H1 (cell line): ENCODE data around the gene UTP15. TPM values are rescaled to one million over a fixed set of nuclear protein-coding genes. Genes with fewer than 3 reads are reported as not detected.

Experiments used
- CTCF ChIA-PET: fragments of 300-600 bp; sonication (Branson Sonifier 250); formaldehyde crosslinking; loops from one replicate; lab custom pipeline; 2021; ENCODE audit not compliant: partially characterized antibody; lab: Charles Lee
- POLR2A ChIA-PET: fragments of 300-600 bp; sonication (Branson Sonifier 250); formaldehyde crosslinking; loops from one replicate; lab custom pipeline; 2021; ENCODE audit warnings: inconsistent platforms; ENCODE audit not compliant: partially characterized antibody; lab: Charles Lee
- DNase-seq, 2 experiments: peaks; one replicate each; pipeline versions ENCODE4 v3.0.0 to v3.0.0-alpha.2; 2010 to 2022; ENCODE audit warnings: low spot score in 2 of 2, low read depth in 1 of 2, mixed read lengths in 1 of 2
- FAIRE-seq: peaks from 2 replicates; lab custom pipeline; 2011; peaks lifted over from hg19 to GRCh38; lab: Jason Lieb, UNC
- H2AFZ ChIP-seq: 2 replicates; pipeline ENCODE4 v1.8.1; 2012; ENCODE audit warnings: low read length, inconsistent platforms
- H2AK5ac ChIP-seq: 2 replicates; pipeline ENCODE4 v1.6.1; 2013; ENCODE audit warnings: low read depth, low read length
- H2BK120ac ChIP-seq: replicated peaks from 2 replicates; pipeline ENCODE3; 2013; ENCODE audit warnings: low read depth, low read length, inconsistent platforms
- H2BK12ac ChIP-seq: 2 replicates; pipeline ENCODE4 v1.6.1; 2013; ENCODE audit warnings: low read depth, low read length
- H2BK15ac ChIP-seq: 2 replicates; pipeline ENCODE4 v1.6.1; 2013; ENCODE audit warnings: low read length
- H2BK20ac ChIP-seq: 2 replicates; pipeline ENCODE4 v1.6.1; 2013; ENCODE audit warnings: low read length
- H2BK5ac ChIP-seq: 2 replicates; pipeline ENCODE4 v1.6.1; 2013; ENCODE audit warnings: low read depth, low read length
- H3K14ac ChIP-seq: 2 replicates; pipeline ENCODE4 v1.6.1; 2013; ENCODE audit warnings: inconsistent platforms; ENCODE audit not compliant: insufficient read length
- H3K18ac ChIP-seq: 2 replicates; pipeline ENCODE4 v1.6.1; 2013; ENCODE audit warnings: low read length; ENCODE audit errors: extremely low read depth
- H3K23ac ChIP-seq: 2 replicates; pipeline ENCODE4 v1.6.1; 2013; ENCODE audit warnings: inconsistent platforms; ENCODE audit not compliant: insufficient read length
- H3K23me2 ChIP-seq: 2 replicates; pipeline ENCODE4 v1.6.1; 2013; ENCODE audit warnings: low read depth, low read length
- H3K27ac ChIP-seq: 2 replicates; pipeline ENCODE4 v1.6.1; 2011; ENCODE audit warnings: low read depth, low read length, inconsistent platforms
- H3K27me3 ChIP-seq, 4 experiments: replicated peaks in 1 of 4; 1 replicate in 1 of 4; 2 replicates in 3 of 4; pipeline versions ENCODE4 v1.6.1 to v1.8.1; 2011 to 2013; ENCODE audit warnings: low read length in 3 of 4, mild to moderate bottlenecking in 3 of 4, inconsistent platforms in 2 of 4, mixed read lengths in 2 of 4, moderate library complexity in 1 of 4; ENCODE audit not compliant: control insufficient read depth in 3 of 4, insufficient read depth in 3 of 4; ENCODE audit errors: extremely low read depth in 1 of 4
- H3K36me3 ChIP-seq, 4 experiments: 2 replicates each; pipeline versions ENCODE4 v1.6.1 to v1.8.1; 2011 to 2013; ENCODE audit warnings: mild to moderate bottlenecking in 4 of 4, low read length in 3 of 4, moderate library complexity in 2 of 4, control low read depth in 1 of 4, inconsistent platforms in 1 of 4; ENCODE audit not compliant: insufficient read depth in 4 of 4, control insufficient read depth in 2 of 4
- H3K4ac ChIP-seq: replicated peaks from 2 replicates; pipeline ENCODE3; 2013; ENCODE audit warnings: low read length, low read depth, mixed read lengths, inconsistent platforms; ENCODE audit not compliant: insufficient read length
- H3K4me1 ChIP-seq, 4 experiments: replicated peaks in 1 of 4; 1 replicate in 1 of 4; 2 replicates in 3 of 4; pipeline versions ENCODE4 v1.6.1 to v1.8.1; 2011 to 2013; ENCODE audit warnings: low read length in 3 of 4, inconsistent platforms in 2 of 4, mixed read lengths in 1 of 4; ENCODE audit not compliant: insufficient read depth in 4 of 4, control insufficient read depth in 3 of 4
- H3K4me2 ChIP-seq, 2 experiments: 2 replicates each; pipeline versions ENCODE4 v1.6.1 to v1.8.1; 2011 to 2013; ENCODE audit warnings: low read depth in 2 of 2, low read length in 2 of 2, control low read depth in 1 of 2, inconsistent platforms in 1 of 2, mild to moderate bottlenecking in 1 of 2; ENCODE audit not compliant: insufficient read depth in 1 of 2
- H3K4me3 ChIP-seq, 4 experiments: fragments of 200-600, 300-600 bp in 1 of 4; sonication (generic), shearing (Covaris generic), sonication (Bioruptor Twin) in 1 of 4; 2 replicates each; pipeline versions ENCODE4 v1.5.1 to v1.8.1; 2011 to 2016; ENCODE audit warnings: low read length in 4 of 4, low read depth in 3 of 4, control low read depth in 2 of 4, inconsistent platforms in 2 of 4, mild to moderate bottlenecking in 2 of 4, mixed read lengths in 1 of 4, moderate library complexity in 1 of 4; ENCODE audit not compliant: insufficient read depth in 2 of 4; ENCODE audit errors: extremely low read depth in 1 of 4
- H3K56ac ChIP-seq: replicated peaks from 2 replicates; pipeline ENCODE3; 2013; ENCODE audit warnings: low read depth, mild to moderate bottlenecking, mixed read lengths, low read length, inconsistent platforms; ENCODE audit not compliant: insufficient read length
- H3K79me1 ChIP-seq: 2 replicates; pipeline ENCODE4 v1.6.1; 2013; ENCODE audit warnings: low read depth, low read length, control low read depth
- H3K79me2 ChIP-seq, 2 experiments: 2 replicates each; pipeline versions ENCODE4 v1.6.1 to v1.8.1; 2012 to 2013; ENCODE audit warnings: low read length in 2 of 2, mild to moderate bottlenecking in 2 of 2, inconsistent platforms in 1 of 2; ENCODE audit not compliant: insufficient read depth in 2 of 2, control insufficient read depth in 1 of 2
- H3K9ac ChIP-seq, 4 experiments: replicated peaks in 1 of 4; 1 replicate in 1 of 4; 2 replicates in 3 of 4; pipeline versions ENCODE4 v1.6.1 to v1.8.1; 2011 to 2013; ENCODE audit warnings: low read depth in 3 of 4, low read length in 3 of 4, control low read depth in 2 of 4, mild to moderate bottlenecking in 2 of 4, moderate library complexity in 2 of 4, inconsistent platforms in 1 of 4; ENCODE audit errors: extremely low read depth in 1 of 4
- H3K9me3 ChIP-seq, 2 experiments: 2 replicates each; pipeline versions ENCODE4 v1.6.1 to v1.8.1; 2012 to 2013; ENCODE audit warnings: mild to moderate bottlenecking in 2 of 2, moderate library complexity in 2 of 2, control low read depth in 1 of 2, inconsistent platforms in 1 of 2, low read depth in 1 of 2, low read length in 1 of 2, mixed read lengths in 1 of 2; ENCODE audit not compliant: insufficient read depth in 2 of 2
- H4K20me1 ChIP-seq, 2 experiments: replicated peaks in 1 of 2; 2 replicates each; pipeline versions ENCODE3 to v1.8.1; 2011 to 2013; ENCODE audit warnings: inconsistent platforms in 2 of 2, low read length in 2 of 2, mild to moderate bottlenecking in 1 of 2; ENCODE audit not compliant: insufficient read depth in 2 of 2, control insufficient read depth in 1 of 2
- H4K5ac ChIP-seq: 2 replicates; pipeline ENCODE4 v1.6.1; 2013; ENCODE audit warnings: low read length, low read depth, mixed read lengths, inconsistent platforms; ENCODE audit not compliant: insufficient read length
- H4K8ac ChIP-seq: 2 replicates; pipeline ENCODE4 v1.8.0; 2013; ENCODE audit warnings: mild to moderate bottlenecking, moderate library complexity, low read length, inconsistent platforms; ENCODE audit not compliant: insufficient read depth; ENCODE audit errors: extremely low read depth
- H4K91ac ChIP-seq: replicated peaks from 2 replicates; pipeline ENCODE3; 2013; ENCODE audit warnings: low read length, mixed read lengths, inconsistent platforms; ENCODE audit not compliant: insufficient read length
- CBX8 ChIP-seq: fragments of 300-800, 300-1000 bp; sonication (generic); IDR thresholded peaks from 2 replicates; pipeline ENCODE4 v1.7.1; 2016; ENCODE audit warnings: low read depth, low read length, borderline replicate concordance
- RAD21 ChIP-seq, 2 experiments: IDR thresholded peaks in 1 of 2; conservative IDR thresholded peaks in 1 of 2; 2 replicates each; pipeline ENCODE4 v1.6.1; 2011; ENCODE audit warnings: low read depth in 2 of 2, low read length in 2 of 2, improper control_type of control experiment in 1 of 2, inconsistent platforms in 1 of 2, mild to moderate bottlenecking in 1 of 2, moderate library complexity in 1 of 2
- SIRT6 ChIP-seq: IDR thresholded peaks from one replicate; pipeline ENCODE4 v1.7.1; 2012; ENCODE audit warnings: low read length, inconsistent platforms
- SP2 ChIP-seq: IDR thresholded peaks from 2 replicates; pipeline ENCODE4 v1.6.1; 2012; ENCODE audit warnings: mild to moderate bottlenecking, low read length, inconsistent platforms
- WGBS, 2 experiments: shearing (Covaris generic) in 1 of 2; methylation state at CpG; one replicate each; pipeline versions ENCODE4 v1.1.6 to v1.1.7; 2013 to 2015; ENCODE audit warnings: low lambda C conversion rate in 2 of 2, mixed read lengths in 2 of 2, inconsistent platforms in 1 of 2, low coverage in 1 of 2, missing lambda C conversion rate in 1 of 2; ENCODE audit not compliant: insufficient replicate concordance in 2 of 2, insufficient coverage in 1 of 2, insufficient read length in 1 of 2; ENCODE audit errors: extremely low coverage in 1 of 2, missing lambda C conversion rate in 1 of 2; 5-methylcytosine and 5-hydroxymethylcytosine counted together
- polyA plus RNA-seq, 7 experiments: library from polyadenylated mRNA; depleted of rRNA in 3 of 7; stranded (reverse) in 5 of 7; unstranded in 2 of 7; fragments of >200 nt in 5 of 7; fragments of 200-250 nt in 2 of 7; gene quantifications; 1 replicate in 5 of 7; 2 replicates in 1 of 7; 4 replicates in 1 of 7; pipeline versions ENCODE4 v1.2.1 to v1.2.3, GENCODE V29; 2011 to 2013; ENCODE audit warnings: missing spikeins in 2 of 7, mixed read lengths in 2 of 7
- total RNA-seq: library from RNA; stranded (reverse); fragmentation: NEBNext Ultra II Directional; extraction: Animal tissue kit (Norgen Biotek cat#: 25700); gene quantifications from 2 replicates; pipeline ENCODE4 v1.2.1, GENCODE V29; 2021
- TF ChIP-seq, protein P1 (sequence below), 3 experiments: IDR thresholded peaks; 1 replicate in 2 of 3; 2 replicates in 1 of 3; pipeline versions ENCODE4 v1.5.1 to v1.6.1; 2011; ENCODE audit warnings: low read length in 3 of 3, mild to moderate bottlenecking in 3 of 3, inconsistent platforms in 2 of 3, low read depth in 1 of 3, moderate library complexity in 1 of 3; ENCODE audit not compliant: insufficient read depth in 1 of 3; ENCODE audit errors: control extremely low read depth in 1 of 3

UTP15 gene
- total and polyA plus RNA-seq, 2 of the 8 experiments (the other 6 are each of a cell fraction or from before 2014, with no cell fraction given), result 14.3 to 33.6 TPM

DNA sequence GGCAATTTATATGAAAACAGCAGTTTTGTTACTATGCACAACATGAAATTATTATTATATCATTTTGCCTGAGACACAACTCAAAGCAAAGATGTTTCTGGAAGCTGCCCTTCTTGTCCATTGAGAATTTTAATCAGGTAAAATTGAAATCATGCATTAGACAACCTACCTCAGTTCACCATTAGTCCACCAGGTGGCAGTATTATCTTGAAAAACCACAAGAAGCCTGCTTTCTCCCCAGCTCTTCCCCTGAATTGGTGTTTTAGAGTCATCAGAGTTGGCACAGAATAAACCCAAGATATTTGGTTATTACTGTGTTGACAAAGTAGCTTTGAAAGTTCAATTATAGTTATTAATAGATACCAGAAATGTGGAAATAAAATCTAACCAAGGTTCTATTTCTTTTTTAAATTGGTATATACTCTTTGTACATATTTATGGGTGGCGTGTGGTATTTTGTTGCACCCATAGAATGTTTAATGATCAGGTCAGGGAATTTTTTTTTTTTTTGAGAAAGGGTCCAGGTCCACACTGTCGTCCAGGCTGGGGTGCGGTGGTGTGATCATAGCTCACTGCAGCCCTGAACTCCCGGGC lies 25.7 kb downstream of the UTP15 start:
- Histone ChIP-seq H3K27ac (no peak overlapping the region), H3K4me2 (no peak overlapping the region), H3K36me3 (no peaks in the 10 kb centered on the region), H4K20me1 (no peaks in the 10 kb centered on the region), H2BK120ac (no peak overlapping the region), H2AK5ac (no peak overlapping the region), H3K4ac (no peak overlapping the region), H2AFZ (no peak overlapping the region), H4K8ac (no peak overlapping the region), H3K18ac (no peak overlapping the region), H2BK12ac (no peak overlapping the region), H3K56ac (no peak overlapping the region), H3K23ac (no peak overlapping the region), H3K4me1 (no peaks in the 10 kb centered on the region), H2BK20ac (no peak overlapping the region), H4K5ac (no peak overlapping the region), H3K23me2 (no peaks in the 10 kb centered on the region), H3K4me3 (no peak overlapping the region), H3K14ac (no peak overlapping the region), H3K9ac (no peak overlapping the region), H3K27me3 (no peaks in the 10 kb centered on the region), H3K79me2 (no peaks in the 10 kb centered on the region), H2BK5ac (no peak overlapping the region), H3K9me3 (no peaks in the 10 kb centered on the region), H3K79me1 (no peaks in the 10 kb centered on the region), H4K91ac (no peak overlapping the region), H2BK15ac (no peak overlapping the region)
- CTCF ChIA-PET, result interaction anchor here (0.6 to 9.5 kb wide), 54 partner anchors 8 to 1100 kb away, joined by 3 to 254 read pairs (median 4); no protein-coding TSS in a partner anchor
- POLR2A ChIA-PET, result interaction anchor here (0.5 to 0.6 kb wide), 2 partner anchors 11 to 140 kb away, joined by 3 read pairs; no protein-coding TSS in a partner anchor
- 65% methylated on average over 4 of the region's 4 CpGs; no CpG with 5 or more reads in 1 of the 2 experiments for WGBS, 2 experiments
- no peak for TF ChIP-seq CBX8
- TF ChIP-seq RAD21 (IDR thresholded peaks at IDR 0.05 in 1 of 2, conservative IDR thresholded peaks at IDR 0.05 in 1 of 2; ENCODE audit: low read depth in 2 of 2, low read length in 2 of 2), result peak; percentile 93
- TF ChIP-seq, protein P1, sequence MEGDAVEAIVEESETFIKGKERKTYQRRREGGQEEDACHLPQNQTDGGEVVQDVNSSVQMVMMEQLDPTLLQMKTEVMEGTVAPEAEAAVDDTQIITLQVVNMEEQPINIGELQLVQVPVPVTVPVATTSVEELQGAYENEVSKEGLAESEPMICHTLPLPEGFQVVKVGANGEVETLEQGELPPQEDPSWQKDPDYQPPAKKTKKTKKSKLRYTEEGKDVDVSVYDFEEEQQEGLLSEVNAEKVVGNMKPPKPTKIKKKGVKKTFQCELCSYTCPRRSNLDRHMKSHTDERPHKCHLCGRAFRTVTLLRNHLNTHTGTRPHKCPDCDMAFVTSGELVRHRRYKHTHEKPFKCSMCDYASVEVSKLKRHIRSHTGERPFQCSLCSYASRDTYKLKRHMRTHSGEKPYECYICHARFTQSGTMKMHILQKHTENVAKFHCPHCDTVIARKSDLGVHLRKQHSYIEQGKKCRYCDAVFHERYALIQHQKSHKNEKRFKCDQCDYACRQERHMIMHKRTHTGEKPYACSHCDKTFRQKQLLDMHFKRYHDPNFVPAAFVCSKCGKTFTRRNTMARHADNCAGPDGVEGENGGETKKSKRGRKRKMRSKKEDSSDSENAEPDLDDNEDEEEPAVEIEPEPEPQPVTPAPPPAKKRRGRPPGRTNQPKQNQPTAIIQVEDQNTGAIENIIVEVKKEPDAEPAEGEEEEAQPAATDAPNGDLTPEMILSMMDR (IDR thresholded peaks at IDR 0.05; ENCODE audit: control extremely low read depth in 1 of 3, insufficient read depth in 1 of 3, low read depth in 1 of 3, low read length in 3 of 3), result peak in 2 of 3 experiments; percentile 67 to 79; a peak in 3 of 4 replicates
- TF ChIP-seq SP2, result no peak
- no peak for TF ChIP-seq SIRT6
- peak in 1 of 2 experiments; percentile 62 for DNase-seq
- peak; percentile 81 for FAIRE-seq
